ENCODE measurements around the gene S100G.

GRCh38 chrX:16638533-16638932 lies 11.4 kb upstream of the S100G start:
- TF ChIP-seq, protein P1, sequence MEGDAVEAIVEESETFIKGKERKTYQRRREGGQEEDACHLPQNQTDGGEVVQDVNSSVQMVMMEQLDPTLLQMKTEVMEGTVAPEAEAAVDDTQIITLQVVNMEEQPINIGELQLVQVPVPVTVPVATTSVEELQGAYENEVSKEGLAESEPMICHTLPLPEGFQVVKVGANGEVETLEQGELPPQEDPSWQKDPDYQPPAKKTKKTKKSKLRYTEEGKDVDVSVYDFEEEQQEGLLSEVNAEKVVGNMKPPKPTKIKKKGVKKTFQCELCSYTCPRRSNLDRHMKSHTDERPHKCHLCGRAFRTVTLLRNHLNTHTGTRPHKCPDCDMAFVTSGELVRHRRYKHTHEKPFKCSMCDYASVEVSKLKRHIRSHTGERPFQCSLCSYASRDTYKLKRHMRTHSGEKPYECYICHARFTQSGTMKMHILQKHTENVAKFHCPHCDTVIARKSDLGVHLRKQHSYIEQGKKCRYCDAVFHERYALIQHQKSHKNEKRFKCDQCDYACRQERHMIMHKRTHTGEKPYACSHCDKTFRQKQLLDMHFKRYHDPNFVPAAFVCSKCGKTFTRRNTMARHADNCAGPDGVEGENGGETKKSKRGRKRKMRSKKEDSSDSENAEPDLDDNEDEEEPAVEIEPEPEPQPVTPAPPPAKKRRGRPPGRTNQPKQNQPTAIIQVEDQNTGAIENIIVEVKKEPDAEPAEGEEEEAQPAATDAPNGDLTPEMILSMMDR (IDR thresholded peaks at IDR 0.05; ENCODE audit: borderline replicate concordance, extremely low read depth, low read length, poor library complexity, severe bottlenecking) = no peak
- TF ChIP-seq EZH2 (IDR thresholded peaks at IDR 0.05; ENCODE audit: borderline replicate concordance, low read depth, low read length, severe bottlenecking) = no peak

All from DND-41 (cell line).